Liver (tissue), 9 donors: ENCODE data around the gene WEE1. TPM values are rescaled to one million over a fixed set of nuclear protein-coding genes. Genes with fewer than 3 reads are reported as not detected.
"Not testable (repeated sequence)": the region's sequence is repeated elsewhere in the genome, so short reads cannot be mapped to it uniquely, and the experiment has no call there.

Experiments used
- DNase-seq: peaks from one replicate; pipeline ENCODE4 v3.0.0-alpha.2; 2017; ENCODE audit warnings: low spot score
- H3K27ac ChIP-seq, 2 donors: one replicate each; pipeline ENCODE4 v1.7.0; 2013; ENCODE audit warnings: inconsistent platforms in 2 of 2, low read length in 2 of 2, control low read depth in 1 of 2, low read depth in 1 of 2, mild to moderate bottlenecking in 1 of 2
- H3K27me3 ChIP-seq, 4 donors: one replicate each; pipeline versions ENCODE4 v1.6.1 to v1.7.0; 2013; ENCODE audit warnings: low read length in 3 of 4, inconsistent platforms in 1 of 4, mild to moderate bottlenecking in 1 of 4, moderate library complexity in 1 of 4; ENCODE audit not compliant: control insufficient read depth in 4 of 4, insufficient read depth in 4 of 4
- H3K36me3 ChIP-seq, 4 donors: one replicate each; pipeline versions ENCODE4 v1.6.1 to v1.7.0; 2013; ENCODE audit warnings: low read length in 3 of 4, mild to moderate bottlenecking in 3 of 4, low read depth in 1 of 4, moderate library complexity in 1 of 4; ENCODE audit not compliant: control insufficient read depth in 4 of 4, insufficient read depth in 3 of 4
- H3K4me1 ChIP-seq, 4 donors: one replicate each; pipeline versions ENCODE4 v1.6.1 to v1.7.0; 2013; ENCODE audit warnings: low read length in 3 of 4, mild to moderate bottlenecking in 3 of 4, moderate library complexity in 1 of 4; ENCODE audit not compliant: control insufficient read depth in 4 of 4, insufficient read depth in 4 of 4
- H3K4me3 ChIP-seq, 3 donors: one replicate each; pipeline versions ENCODE4 v1.6.1 to v1.7.0; 2013; ENCODE audit warnings: low read length in 3 of 3, control low read depth in 1 of 3, low read depth in 1 of 3, mild to moderate bottlenecking in 1 of 3
- H3K9ac ChIP-seq, 2 donors: one replicate each; pipeline ENCODE4 v1.7.0; 2013; ENCODE audit warnings: low read length in 2 of 2, mild to moderate bottlenecking in 2 of 2, moderate library complexity in 2 of 2, control low read depth in 1 of 2, low read depth in 1 of 2
- H3K9me3 ChIP-seq, 4 donors: one replicate each; pipeline versions ENCODE4 v1.6.1 to v1.7.0; 2013; ENCODE audit warnings: low read length in 3 of 4; ENCODE audit not compliant: control insufficient read depth in 4 of 4
- ATF3 ChIP-seq: IDR thresholded peaks from 2 replicates; pipeline ENCODE4 v1.6.1; 2016; ENCODE audit warnings: antibody characterized with exemption
- EGR1 ChIP-seq, 2 donors: IDR thresholded peaks; 2 replicates each; pipeline ENCODE4 v1.6.1; 2016 to 2018; ENCODE audit warnings: antibody characterized with exemption in 2 of 2, low read depth in 2 of 2
- GABPA ChIP-seq, 2 donors: IDR thresholded peaks in 1 of 2; conservative IDR thresholded peaks in 1 of 2; 2 replicates each; pipeline ENCODE4 v1.6.1; 2016; ENCODE audit warnings: antibody characterized with exemption in 2 of 2, mild to moderate bottlenecking in 1 of 2, moderate library complexity in 1 of 2
- HNF4A ChIP-seq, 2 donors: conservative IDR thresholded peaks; 2 replicates each; pipeline ENCODE4 v1.6.1; 2016; ENCODE audit warnings: antibody characterized with exemption in 2 of 2, mild to moderate bottlenecking in 2 of 2
- RAD21 ChIP-seq, 2 donors: IDR thresholded peaks; 2 replicates each; pipeline ENCODE4 v1.6.1; 2016; ENCODE audit warnings: antibody characterized with exemption in 2 of 2, mild to moderate bottlenecking in 2 of 2
- REST ChIP-seq: IDR thresholded peaks from 2 replicates; pipeline ENCODE4 v1.6.1; 2016; ENCODE audit warnings: antibody characterized with exemption, mild to moderate bottlenecking
- SP1 ChIP-seq: IDR thresholded peaks from 2 replicates; pipeline ENCODE4 v1.6.1; 2018; ENCODE audit warnings: antibody characterized with exemption, mild to moderate bottlenecking
- ZBTB33 ChIP-seq: IDR thresholded peaks from 2 replicates; pipeline ENCODE4 v1.6.1; 2016; ENCODE audit warnings: antibody characterized with exemption
- WGBS: extraction: QIAGEN DNeasy Blood & Tissue Kit; methylation state at CpG from one replicate; pipeline ENCODE4 v1.1.7; 2013; 5-methylcytosine and 5-hydroxymethylcytosine counted together
- polyA plus RNA-seq, 2 donors: library from polyadenylated mRNA; stranded (reverse) in 1 of 2; unstranded in 1 of 2; fragments of 200-250 nt in 1 of 2; fragments of >200 nt in 1 of 2; fragmentation: Nextera tagmentation in 1 of 2; extraction: Ambion mirVana in 1 of 2; gene quantifications; one replicate each; pipeline versions ENCODE4 v1.2.1 to v1.2.3, GENCODE V29; 2013 to 2015
- total RNA-seq, 2 donors: library from RNA; depleted of rRNA; stranded (reverse); fragments of >200 nt; gene quantifications; one replicate each; pipeline ENCODE4 v1.2.3, GENCODE V29; 2014
- donor health status: healthy.
- donor health status: healthy.
- donor health status: healthy.
- donor health status: healthy.
- donor health status: healthy.

The WEE1 gene
- total and polyA plus RNA-seq, 4 donors, result 3.5 to 39.6 (median 7.1) TPM

- no peak overlapping the region for H3K27ac ChIP-seq
Observed at GRCh38 chr11:9619004-9619403, 45.5 kb downstream of the WEE1 start.

GRCh38 chr11:9619971-9620370 lies 46.5 kb downstream of the WEE1 start:
- H3K27ac ChIP-seq, result no peak overlapping the region
- no peaks in the 10 kb centered on the region for H3K27me3 ChIP-seq
- DNase-seq, result no peak
- H3K36me3 ChIP-seq, result no peaks in the 10 kb centered on the region
- no peaks in the 10 kb centered on the region for H3K4me1 ChIP-seq
- H3K9ac ChIP-seq, result no peak overlapping the region
- H3K9me3 ChIP-seq, result no peaks in the 10 kb centered on the region
- TF ChIP-seq HNF4A (conservative IDR thresholded peaks at IDR 0.05) (no peak), ATF3 (no peak), EGR1 (IDR thresholded peaks at IDR 0.05; ENCODE audit: low read depth in 2 of 2) (no peak), REST (no peak), SP1 (no peak), RAD21 (IDR thresholded peaks at IDR 0.05) (no peak)
- no peak overlapping the region for H3K4me3 ChIP-seq

More at GRCh38 chr11:9619004-9619403, 45.5 kb downstream of the WEE1 start:
- WGBS, result 98% methylated on average over 1 of the region's 1 CpG
- Histone ChIP-seq H3K36me3 (no peaks in the 10 kb centered on the region), H3K27me3 (no peaks in the 10 kb centered on the region), H3K4me3 (no peak overlapping the region), H3K4me1 (peaks cover 0 to 7% (median 1%) of the 10 kb centered on the region in 4 donors), H3K9me3 (no peaks in the 10 kb centered on the region), H3K9ac (no peak overlapping the region)
- no peak for DNase-seq
- TF ChIP-seq RAD21 (IDR thresholded peaks at IDR 0.05), result no peak
- no peak for TF ChIP-seq SP1
- TF ChIP-seq GABPA (IDR thresholded peaks at IDR 0.05 in 1 of 2, conservative IDR thresholded peaks at IDR 0.05 in 1 of 2), result no peak
- TF ChIP-seq EGR1 (IDR thresholded peaks at IDR 0.05; ENCODE audit: low read depth in 2 of 2), result no peak
- TF ChIP-seq REST, result no peak
- TF ChIP-seq ZBTB33, result no peak

- whole genome bisulfite sequencing, result 87% methylated on average over 7 of the region's 7 CpGs
- H3K27ac ChIP-seq, DNase-seq, H3K9ac ChIP-seq, H3K4me3 ChIP-seq, H3K27me3 ChIP-seq, H3K4me1 ChIP-seq, H3K36me3 ChIP-seq, H3K9me3 ChIP-seq: not testable (repeated sequence)
Observed at GRCh38 chr11:9622353-9622752, 48.9 kb downstream of the WEE1 start.

GRCh38 chr11:9623053-9623452 lies 49.6 kb downstream of the WEE1 start:
- WGBS, result 96% methylated on average over 23 of the region's 23 CpGs
- H3K27ac ChIP-seq, H3K9me3 ChIP-seq, H3K4me1 ChIP-seq, H3K9ac ChIP-seq, H3K4me3 ChIP-seq, H3K27me3 ChIP-seq, DNase-seq, H3K36me3 ChIP-seq: not testable (repeated sequence)
